ENCODE data around the gene CUX1. TPM values are rescaled to one million over a fixed set of nuclear protein-coding genes. Genes with fewer than 3 reads are reported as not detected.

Gene CUX1
- total and polyA plus RNA-seq, 2 of the 13 experiments (the other 11 are each of a cell fraction or from before 2014, with no cell fraction given): 13.7 to 14.9 TPM

- no peaks in the 10 kb centered on the region for H3K4me1 ChIP-seq (ENCODE audit: insufficient read depth, low read length)
- BruUV-seq (replicated peaks): no TSS peak
- no peak for DNase-seq (ENCODE audit: low spot score)
- POLR2A ChIA-PET: no interaction called here
- H3K27me3 ChIP-seq (ENCODE audit: control insufficient read depth in 1 of 2, insufficient read depth in 2 of 2, low read length in 2 of 2): no peaks in the 10 kb centered on the region
- H2AFZ ChIP-seq (ENCODE audit: low read length): no peak overlapping the region
- 95% methylated on average over 13 of the region's 13 CpGs for WGBS (ENCODE audit: low lambda C conversion rate)
- no peak overlapping the region for H3K27ac ChIP-seq (ENCODE audit: extremely low read length, insufficient read depth, low read length)
- no peaks in the 10 kb centered on the region for H3K9me3 ChIP-seq (ENCODE audit: low read length)
- CTCF ChIA-PET (ENCODE audit: low intra/inter-chr PET ratio, low total read pairs): no interaction called here
- in situ Hi-C loops (cut with HindIII; ENCODE audit: extremely low pct_ligation_motif_present, low pct_unique_long_range_greater_than_20kb): no loop called here
- H4K20me1 ChIP-seq (ENCODE audit: insufficient read depth, low read length): no peaks in the 10 kb centered on the region
- intact Hi-C loops (cut with micrococcal nuclease; ENCODE audit: unreplicated experiment): no loop called here
- H3K4me2 ChIP-seq (ENCODE audit: low read depth, low read length): no peak overlapping the region
- H3K36me3 ChIP-seq (replicated peaks in 1 of 2; ENCODE audit: control insufficient read depth in 1 of 2, insufficient read depth in 2 of 2, low read length in 2 of 2): peaks cover 18 to 53% of the 10 kb centered on the region in 2 experiments; a peak in 3 of 5 replicates
- no peaks in the 10 kb centered on the region for H3K79me2 ChIP-seq (ENCODE audit: insufficient read depth, low read length)
- H3K9ac ChIP-seq (ENCODE audit: insufficient read depth, low read depth, low read length): no peak overlapping the region
- no peak for ATAC-seq
- no peak for FAIRE-seq
- H3K4me3 ChIP-seq (replicated peaks in 1 of 3; ENCODE audit: insufficient read depth in 1 of 3, low read depth in 2 of 3, low read length in 3 of 3): no peak overlapping the region
- TF ChIP-seq ZNF501 (CRISPR knock-in tag; IDR thresholded peaks at IDR 0.05): no peak
These were observed 373.4 kb downstream of the CUX1 start for GRCh38 chr7:102190776-102191350.

DNA sequence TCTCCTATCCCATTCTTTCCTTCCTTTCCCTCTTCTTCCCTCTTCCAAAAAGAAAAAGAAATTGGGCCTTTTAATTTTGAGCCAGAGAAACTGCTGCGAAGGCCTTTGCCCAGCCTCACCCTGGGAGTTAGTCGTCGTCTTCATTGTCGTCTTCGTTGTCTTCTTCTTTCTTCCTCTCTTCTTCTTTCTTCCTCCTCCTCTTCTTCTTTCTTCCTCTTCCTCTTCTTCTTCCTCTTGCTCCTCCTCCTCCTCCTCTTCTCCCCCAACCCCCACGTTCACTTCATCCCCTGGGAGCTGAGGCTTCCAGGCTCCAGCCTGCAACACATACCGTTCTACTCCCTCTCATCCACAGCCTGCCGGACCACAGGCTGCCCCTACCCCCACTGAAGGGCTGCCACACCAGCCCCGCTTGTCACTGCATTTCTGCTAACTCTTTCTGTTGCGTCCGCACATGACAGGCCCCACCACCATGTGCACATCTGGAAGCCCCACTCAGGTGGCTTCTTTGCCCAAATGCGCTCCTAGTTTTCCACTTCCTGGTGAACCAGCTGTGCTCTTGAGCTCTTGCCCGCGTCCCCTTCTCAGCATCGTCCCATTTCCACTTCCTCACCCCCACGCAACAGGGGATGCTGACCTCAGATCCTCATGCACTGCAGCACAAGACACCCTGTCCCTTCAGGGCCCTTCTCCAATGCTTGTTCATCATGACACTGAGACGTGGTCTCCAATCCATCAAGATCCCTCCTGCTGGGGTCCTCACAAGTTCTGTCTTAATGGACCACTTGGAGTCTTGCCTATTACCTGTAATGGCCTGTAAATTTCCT lies 374.3 kb downstream of the CUX1 start:
- Histone ChIP-seq H3K79me2 (ENCODE audit: insufficient read depth, low read length) (no peaks in the 10 kb centered on the region), H3K27me3 (ENCODE audit: control insufficient read depth in 1 of 2, insufficient read depth in 2 of 2, low read length in 2 of 2) (no peaks in the 10 kb centered on the region), H2AFZ (ENCODE audit: low read length) (no peak overlapping the region), H3K9me3 (ENCODE audit: low read length) (no peaks in the 10 kb centered on the region), H3K9ac (ENCODE audit: insufficient read depth, low read depth, low read length) (no peak overlapping the region), H4K20me1 (ENCODE audit: insufficient read depth, low read length) (no peaks in the 10 kb centered on the region), H3K36me3 (replicated peaks in 1 of 2; ENCODE audit: control insufficient read depth in 1 of 2, insufficient read depth in 2 of 2, low read length in 2 of 2) (peaks cover 16 to 57% of the 10 kb centered on the region in 2 experiments; a peak in 3 of 5 replicates), H3K27ac (ENCODE audit: extremely low read length, insufficient read depth, low read length) (no peak overlapping the region), H3K4me3 (replicated peaks in 1 of 3; ENCODE audit: insufficient read depth in 1 of 3, low read depth in 2 of 3, low read length in 3 of 3) (no peak overlapping the region), H3K4me2 (ENCODE audit: low read depth, low read length) (no peak overlapping the region), H3K4me1 (ENCODE audit: insufficient read depth, low read length) (no peaks in the 10 kb centered on the region)
- no peak for FAIRE-seq
- intact Hi-C loops (cut with micrococcal nuclease; ENCODE audit: unreplicated experiment) (no loop called here), in situ Hi-C loops (cut with HindIII; ENCODE audit: extremely low pct_ligation_motif_present, low pct_unique_long_range_greater_than_20kb) (no loop called here)
- POLR2A ChIA-PET: no interaction called here
- 96% methylated on average over 17 of the region's 17 CpGs for WGBS (ENCODE audit: low lambda C conversion rate)
- BruUV-seq (replicated peaks): no TSS peak
- ATAC-seq: no peak
- no peak for DNase-seq (ENCODE audit: low spot score)
- CTCF ChIA-PET (ENCODE audit: low intra/inter-chr PET ratio, low total read pairs): no interaction called here
- TF ChIP-seq GPN1 (CRISPR knock-in tag; IDR thresholded peaks at IDR 0.05; ENCODE audit: borderline replicate concordance) (no peak), RXRA (CRISPR knock-in tag; IDR thresholded peaks at IDR 0.05) (no peak), ZNF354B (CRISPR knock-in tag; IDR thresholded peaks at IDR 0.05) (no peak), MED13 (CRISPR knock-in tag; IDR thresholded peaks at IDR 0.05) (no peak), SIX4 (CRISPR knock-in tag; IDR thresholded peaks at IDR 0.05) (no peak), ZFP82 (CRISPR knock-in tag; IDR thresholded peaks at IDR 0.05; ENCODE audit: borderline replicate concordance) (no peak), ATF6 (CRISPR knock-in tag; conservative IDR thresholded peaks at IDR 0.05) (no peak), BCLAF1 (IDR thresholded peaks at IDR 0.05) (no peak), ZNF652 (CRISPR knock-in tag; IDR thresholded peaks at IDR 0.05; ENCODE audit: borderline replicate concordance, low read depth) (no peak), KLF6 (CRISPR knock-in tag; IDR thresholded peaks at IDR 0.05) (no peak)
- TF ChIP-seq, protein P1, sequence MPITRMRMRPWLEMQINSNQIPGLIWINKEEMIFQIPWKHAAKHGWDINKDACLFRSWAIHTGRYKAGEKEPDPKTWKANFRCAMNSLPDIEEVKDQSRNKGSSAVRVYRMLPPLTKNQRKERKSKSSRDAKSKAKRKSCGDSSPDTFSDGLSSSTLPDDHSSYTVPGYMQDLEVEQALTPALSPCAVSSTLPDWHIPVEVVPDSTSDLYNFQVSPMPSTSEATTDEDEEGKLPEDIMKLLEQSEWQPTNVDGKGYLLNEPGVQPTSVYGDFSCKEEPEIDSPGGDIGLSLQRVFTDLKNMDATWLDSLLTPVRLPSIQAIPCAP (CRISPR knock-in tag; IDR thresholded peaks at IDR 0.05; ENCODE audit: low read depth): no peak
